Fibroblast of lung (primary cell): Measurements from ENCODE around the gene HM13.

ENCODE experiments used
- CTCF ChIP-seq, 2 donors: IDR thresholded peaks in 1 of 2; conservative IDR thresholded peaks in 1 of 2; 1 replicate in 1 of 2; 2 replicates in 1 of 2; pipeline ENCODE4 v1.5.1; 2011 to 2012; ENCODE audit warnings: low read length in 2 of 2, control low read depth in 1 of 2, inconsistent platforms in 1 of 2, low read depth in 1 of 2, mild to moderate bottlenecking in 1 of 2
- EZH2 ChIP-seq: IDR thresholded peaks from 2 replicates; pipeline ENCODE4 v1.5.1; 2012; ENCODE audit warnings: low read length, control low read depth, mild to moderate bottlenecking; ENCODE audit errors: missing control alignments

- TF ChIP-seq CTCF (conservative IDR thresholded peaks at IDR 0.05 in 1 of 2, IDR thresholded peaks at IDR 0.05 in 1 of 2; ENCODE audit: low read depth in 1 of 2, low read length in 2 of 2) (no peak), EZH2 (no peak)
These were observed 94.2 kb downstream of the HM13 start for GRCh38 chr20:31608251-31608945.
